C4-2B (cell line): ENCODE data around the gene RFC4.

Experiments
- ZFX ChIP-seq: fragments of 450-650 bp; IDR thresholded peaks from 2 replicates; pipeline ENCODE4 v1.6.1; 2017
- TF ChIP-seq, protein P1 (sequence below): fragments of 450-650 bp; conservative IDR thresholded peaks from 2 replicates; pipeline ENCODE4 v1.5.1; 2017; ENCODE audit warnings: mild to moderate bottlenecking

- TF ChIP-seq, protein P1, sequence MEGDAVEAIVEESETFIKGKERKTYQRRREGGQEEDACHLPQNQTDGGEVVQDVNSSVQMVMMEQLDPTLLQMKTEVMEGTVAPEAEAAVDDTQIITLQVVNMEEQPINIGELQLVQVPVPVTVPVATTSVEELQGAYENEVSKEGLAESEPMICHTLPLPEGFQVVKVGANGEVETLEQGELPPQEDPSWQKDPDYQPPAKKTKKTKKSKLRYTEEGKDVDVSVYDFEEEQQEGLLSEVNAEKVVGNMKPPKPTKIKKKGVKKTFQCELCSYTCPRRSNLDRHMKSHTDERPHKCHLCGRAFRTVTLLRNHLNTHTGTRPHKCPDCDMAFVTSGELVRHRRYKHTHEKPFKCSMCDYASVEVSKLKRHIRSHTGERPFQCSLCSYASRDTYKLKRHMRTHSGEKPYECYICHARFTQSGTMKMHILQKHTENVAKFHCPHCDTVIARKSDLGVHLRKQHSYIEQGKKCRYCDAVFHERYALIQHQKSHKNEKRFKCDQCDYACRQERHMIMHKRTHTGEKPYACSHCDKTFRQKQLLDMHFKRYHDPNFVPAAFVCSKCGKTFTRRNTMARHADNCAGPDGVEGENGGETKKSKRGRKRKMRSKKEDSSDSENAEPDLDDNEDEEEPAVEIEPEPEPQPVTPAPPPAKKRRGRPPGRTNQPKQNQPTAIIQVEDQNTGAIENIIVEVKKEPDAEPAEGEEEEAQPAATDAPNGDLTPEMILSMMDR = no peak
- TF ChIP-seq ZFX = no peak
Observed at GRCh38 chr3:186844908-186845307, 38.6 kb upstream of the RFC4 start.
